HCT116 (cell line): Measurements from ENCODE around the gene NAV3. TPM values are rescaled to one million over a fixed set of nuclear protein-coding genes. Genes with fewer than 3 reads are reported as not detected.

Source experiments
- ATAC-seq: fragments of 200-7000 bp; cut with Tn5 transposase; 2 replicates; pipeline ENCODE4 v1.9.1; 2020; ENCODE audit warnings: mild to moderate bottlenecking, moderate library complexity
- BruUV-seq: library from RNA; stranded (reverse); fragments of 400-500 nt; replicated peaks from 2 replicates; lab custom pipeline; 2021; lab: Mats Ljungman, UMichigan
- CTCF ChIA-PET: fragments of 300-600 bp; sonication (Branson Sonifier 250); formaldehyde crosslinking; loops from one replicate; lab custom pipeline; 2021; ENCODE audit warnings: antibody characterized with exemption; lab: Charles Lee
- POLR2A ChIA-PET: fragments of 300-600, 350-600 bp; sonication (Branson Sonifier 250); formaldehyde crosslinking; loops from one replicate; lab custom pipeline; 2021; ENCODE audit warnings: antibody characterized with exemption; lab: Charles Lee
- RAD21 ChIA-PET, 2 experiments: fragments of 300-600 bp; sonication (Branson Sonifier 250); formaldehyde crosslinking; loops; one replicate each; lab custom pipeline; 2023; ENCODE audit warnings: low total read pairs in 2 of 2; ENCODE audit not compliant: uncharacterized antibody in 2 of 2, unreplicated experiment in 2 of 2, low non-redundant PET in 1 of 2; lab: Charles Lee
- DNase-seq: peaks from one replicate; pipeline ENCODE4 v3.0.0-alpha.2; 2010; ENCODE audit warnings: low read depth, low spot score
- H2AFZ ChIP-seq: fragments of 200-600 bp; shearing (Covaris generic), sonication (generic); 2 replicates; pipeline ENCODE4 v1.6.1; 2017; ENCODE audit warnings: low read depth, mixed run types, mixed read lengths, antibody characterized with exemption, low read length; ENCODE audit not compliant: poor library complexity, severe bottlenecking
- H3K27ac ChIP-seq: 2 replicates; pipeline ENCODE4 v1.5.1; 2012; ENCODE audit warnings: low read depth, low read length
- H3K27me3 ChIP-seq: fragments of 200-600 bp; sonication (generic); 2 replicates; pipeline ENCODE4 v1.6.1; 2016; ENCODE audit warnings: mixed run types, low read length, mixed read lengths; ENCODE audit not compliant: insufficient read depth
- H3K36me3 ChIP-seq, 2 experiments: fragments of 200-500 bp in 1 of 2; fragments of 200-600 bp in 1 of 2; sonication (Bioruptor generic) in 1 of 2; sonication (generic) in 1 of 2; 2 replicates each; pipeline versions ENCODE4 v1.5.1 to v1.6.1; 2014 to 2016; ENCODE audit warnings: low read length in 2 of 2, inconsistent platforms in 1 of 2, mixed read lengths in 1 of 2, mixed run types in 1 of 2; ENCODE audit not compliant: insufficient read depth in 2 of 2, control insufficient read depth in 1 of 2
- H3K4me1 ChIP-seq, 2 experiments: fragments of 200-600 bp in 1 of 2; sonication (generic) in 1 of 2; 2 replicates each; pipeline versions ENCODE4 v1.5.1 to v1.6.1; 2012 to 2017; ENCODE audit warnings: low read length in 2 of 2, inconsistent platforms in 1 of 2, mild to moderate bottlenecking in 1 of 2, mixed read lengths in 1 of 2, mixed run types in 1 of 2, moderate library complexity in 1 of 2; ENCODE audit not compliant: insufficient read depth in 2 of 2, control insufficient read depth in 1 of 2
- H3K4me2 ChIP-seq: fragments of 200-600 bp; sonication (generic); 2 replicates; pipeline ENCODE4 v1.6.1; 2017; ENCODE audit warnings: mixed run types, low read length, mixed read lengths
- H3K4me3 ChIP-seq, 2 experiments: fragments of 200-600 bp in 1 of 2; sonication (generic) in 1 of 2; replicated peaks in 1 of 2; 2 replicates each; pipeline ENCODE4 v1.5.1; 2011 to 2016; ENCODE audit warnings: low read length in 2 of 2, control low read depth in 1 of 2, low read depth in 1 of 2, mild to moderate bottlenecking in 1 of 2, mixed read lengths in 1 of 2, mixed run types in 1 of 2
- H3K79me2 ChIP-seq: fragments of 200-600 bp; sonication (generic); 2 replicates; pipeline ENCODE4 v1.6.1; 2017; ENCODE audit warnings: mild to moderate bottlenecking, mixed run types, low read length, moderate library complexity, mixed read lengths; ENCODE audit not compliant: insufficient read depth
- H3K9ac ChIP-seq: fragments of 200-600 bp; sonication (generic); 2 replicates; pipeline ENCODE4 v1.6.1; 2016; ENCODE audit warnings: low read length, mixed read lengths
- H3K9me2 ChIP-seq: fragments of 200-600 bp; sonication (generic), shearing (Covaris generic); 2 replicates; pipeline ENCODE4 v1.6.1; 2017; ENCODE audit warnings: mixed run types, mild to moderate bottlenecking, moderate library complexity; ENCODE audit not compliant: insufficient read depth
- H3K9me3 ChIP-seq, 2 experiments: fragments of 200-500 bp in 1 of 2; fragments of 200-600 bp in 1 of 2; sonication (Bioruptor generic) in 1 of 2; sonication (generic) in 1 of 2; 2 replicates each; pipeline ENCODE4 v1.6.1; 2014 to 2017; ENCODE audit warnings: low read length in 2 of 2, mixed read lengths in 2 of 2, inconsistent platforms in 1 of 2, low read depth in 1 of 2, mild to moderate bottlenecking in 1 of 2, mixed run types in 1 of 2, moderate library complexity in 1 of 2; ENCODE audit not compliant: control insufficient read depth in 1 of 2, insufficient read depth in 1 of 2
- H4K20me1 ChIP-seq: fragments of 200-600 bp; sonication (generic), shearing (Covaris generic); 2 replicates; pipeline ENCODE4 v1.6.1; 2017; ENCODE audit warnings: mixed run types, mild to moderate bottlenecking, moderate library complexity; ENCODE audit not compliant: insufficient read depth
- CBX3 ChIP-seq: IDR thresholded peaks from 2 replicates; pipeline ENCODE4 v1.6.1; 2012; ENCODE audit warnings: low read depth
- CEBPB ChIP-seq: IDR thresholded peaks from 2 replicates; pipeline ENCODE4 v1.6.1; 2012; ENCODE audit warnings: low read depth
- CTCF ChIP-seq, 3 experiments: fragments of 200-600 bp in 1 of 3; sonication (generic) in 1 of 3; IDR thresholded peaks in 2 of 3; conservative IDR thresholded peaks in 1 of 3; 2 replicates each; pipeline ENCODE4 v1.5.1; 2012 to 2017; ENCODE audit warnings: low read depth in 2 of 3, low read length in 2 of 3, antibody characterized with exemption in 1 of 3, borderline replicate concordance in 1 of 3, control low read depth in 1 of 3, mild to moderate bottlenecking in 1 of 3, mixed read lengths in 1 of 3, mixed run types in 1 of 3, moderate library complexity in 1 of 3; ENCODE audit not compliant: insufficient read depth in 1 of 3
- EGR1 ChIP-seq: IDR thresholded peaks from 2 replicates; pipeline ENCODE4 v1.6.1; 2012; ENCODE audit warnings: low read depth
- EZH2 ChIP-seq: fragments of 200-600 bp; sonication (generic); IDR thresholded peaks from 2 replicates; pipeline ENCODE4 v1.6.1; 2017; ENCODE audit warnings: antibody characterized with exemption, mixed run types
- EZH2phosphoT487 ChIP-seq: fragments of 200-600 bp; IDR thresholded peaks from 2 replicates; pipeline ENCODE4 v1.6.1; 2018; ENCODE audit warnings: antibody characterized with exemption, borderline replicate concordance
- FOSL1 ChIP-seq: IDR thresholded peaks from 2 replicates; pipeline ENCODE4 v1.6.1; 2012; ENCODE audit warnings: low read depth
- JUND ChIP-seq: IDR thresholded peaks from 2 replicates; pipeline ENCODE4 v1.6.1; 2012
- MAX ChIP-seq: IDR thresholded peaks from 2 replicates; pipeline ENCODE4 v1.6.1; 2012
- POLR2A ChIP-seq: IDR thresholded peaks from 2 replicates; pipeline ENCODE4 v1.7.0; 2011; ENCODE audit warnings: borderline replicate concordance; ENCODE audit not compliant: insufficient read depth, insufficient read length; ENCODE audit errors: extremely low read depth
- POLR2AphosphoS5 ChIP-seq: IDR thresholded peaks from 2 replicates; pipeline ENCODE4 v1.6.1; 2011; ENCODE audit warnings: mild to moderate bottlenecking, low read depth, low read length, moderate library complexity
- REST ChIP-seq: IDR thresholded peaks from 2 replicates; pipeline ENCODE4 v1.6.1; 2012; ENCODE audit warnings: low read depth
- SIN3A ChIP-seq: IDR thresholded peaks from 2 replicates; pipeline ENCODE4 v1.6.1; 2012; ENCODE audit warnings: low read depth
- SP1 ChIP-seq: IDR thresholded peaks from 2 replicates; pipeline ENCODE4 v1.6.1; 2012; ENCODE audit warnings: low read depth
- TCF7L2 ChIP-seq: IDR thresholded peaks from 2 replicates; pipeline ENCODE4 v1.7.0; 2011; ENCODE audit warnings: borderline replicate concordance, inconsistent platforms; ENCODE audit not compliant: insufficient read depth, insufficient read length; ENCODE audit errors: extremely low read depth
- YY1 ChIP-seq: IDR thresholded peaks from 2 replicates; pipeline ENCODE4 v1.6.1; 2011; ENCODE audit warnings: low read length, low read depth, moderate library complexity, mild to moderate bottlenecking; ENCODE audit not compliant: insufficient replicate concordance; ENCODE audit errors: extremely low read depth
- ZBTB33 ChIP-seq: IDR thresholded peaks from 2 replicates; pipeline ENCODE4 v1.6.1; 2011; ENCODE audit warnings: mild to moderate bottlenecking, low read length, moderate library complexity; ENCODE audit not compliant: insufficient replicate concordance; ENCODE audit errors: extremely low read depth
- ZFX ChIP-seq: fragments of 450-650 bp; IDR thresholded peaks from 2 replicates; pipeline ENCODE4 v1.6.1; 2017
- ZNF274 ChIP-seq: fragments of 200-500 bp; sonication (Bioruptor generic); IDR thresholded peaks from 2 replicates; pipeline ENCODE4 v1.6.1; 2014; ENCODE audit warnings: mild to moderate bottlenecking, low read depth, low read length, inconsistent platforms
- intact Hi-C: fragments of 100-400 bp; cut with micrococcal nuclease; formaldehyde crosslinking; loops from 2 replicates; pipeline ENCODE4 v1.10.0; 2022
- total RNA-seq: library from RNA; stranded (reverse); gene quantifications from one replicate; pipeline ENCODE4 v1.2.1, GENCODE V29; 2021; ENCODE audit not compliant: unreplicated experiment

Gene NAV3
- total RNA-seq, 1 experiment from 2014 or later, result 7.8 TPM

GRCh38 chr12:78119351-78119918, 288.7 kb downstream of the NAV3 start:
- ChIA-PET RAD21 (no interaction called here), POLR2A (no interaction called here), CTCF (interaction anchor here (1.1 to 4.4 kb wide), 4 partner anchors 14 to 194 kb away, joined by 3 to 24 read pairs (median 6); no protein-coding TSS in a partner anchor)
- DNase-seq, result no peak
- ATAC-seq, result no peak
- intact Hi-C loops, result no loop called here
- Histone ChIP-seq H3K9me2 (no peaks in the 10 kb centered on the region), H3K27me3 (no peaks in the 10 kb centered on the region), H4K20me1 (no peaks in the 10 kb centered on the region), H3K27ac (no peak overlapping the region), H3K79me2 (no peaks in the 10 kb centered on the region), H3K9me3 (no peaks in the 10 kb centered on the region), H3K4me1 (no peaks in the 10 kb centered on the region), H3K4me2 (no peak overlapping the region), H3K36me3 (no peaks in the 10 kb centered on the region), H3K4me3 (no peak overlapping the region), H3K9ac (no peak overlapping the region), H2AFZ (no peak overlapping the region)
- no TSS peak for BruUV-seq
- no peak for TF ChIP-seq ZFX
- no peak for TF ChIP-seq EGR1
- TF ChIP-seq CTCF (IDR thresholded peaks at IDR 0.05 in 2 of 3, conservative IDR thresholded peaks at IDR 0.05 in 1 of 3; ENCODE audit: borderline replicate concordance in 1 of 3, insufficient read depth in 1 of 3, low read depth in 2 of 3, low read length in 2 of 3), result no peak
- TF ChIP-seq EZH2phosphoT487, result no peak
- TF ChIP-seq ZBTB33, result no peak
- no peak for TF ChIP-seq MAX
- no peak for TF ChIP-seq FOSL1
- TF ChIP-seq CBX3, result no peak
- TF ChIP-seq CEBPB, result no peak
- TF ChIP-seq ZNF274, result no peak
- no peak for TF ChIP-seq SP1
- no peak for TF ChIP-seq TCF7L2
- TF ChIP-seq POLR2A, result no peak
- TF ChIP-seq SIN3A, result no peak
- TF ChIP-seq JUND, result no peak
- TF ChIP-seq YY1, result no peak
- no peak for TF ChIP-seq POLR2AphosphoS5
- no peak for TF ChIP-seq REST
- TF ChIP-seq EZH2, result no peak
